ENCODE data around the gene TMSB4X.
"Not testable (repeated sequence)": the region's sequence is repeated elsewhere in the genome, so short reads cannot be mapped to it uniquely, and the experiment has no call there.

The TMSB4X gene
- 631 to 2,161 reads per million in 2 experiments for total RNA-seq

DNA sequence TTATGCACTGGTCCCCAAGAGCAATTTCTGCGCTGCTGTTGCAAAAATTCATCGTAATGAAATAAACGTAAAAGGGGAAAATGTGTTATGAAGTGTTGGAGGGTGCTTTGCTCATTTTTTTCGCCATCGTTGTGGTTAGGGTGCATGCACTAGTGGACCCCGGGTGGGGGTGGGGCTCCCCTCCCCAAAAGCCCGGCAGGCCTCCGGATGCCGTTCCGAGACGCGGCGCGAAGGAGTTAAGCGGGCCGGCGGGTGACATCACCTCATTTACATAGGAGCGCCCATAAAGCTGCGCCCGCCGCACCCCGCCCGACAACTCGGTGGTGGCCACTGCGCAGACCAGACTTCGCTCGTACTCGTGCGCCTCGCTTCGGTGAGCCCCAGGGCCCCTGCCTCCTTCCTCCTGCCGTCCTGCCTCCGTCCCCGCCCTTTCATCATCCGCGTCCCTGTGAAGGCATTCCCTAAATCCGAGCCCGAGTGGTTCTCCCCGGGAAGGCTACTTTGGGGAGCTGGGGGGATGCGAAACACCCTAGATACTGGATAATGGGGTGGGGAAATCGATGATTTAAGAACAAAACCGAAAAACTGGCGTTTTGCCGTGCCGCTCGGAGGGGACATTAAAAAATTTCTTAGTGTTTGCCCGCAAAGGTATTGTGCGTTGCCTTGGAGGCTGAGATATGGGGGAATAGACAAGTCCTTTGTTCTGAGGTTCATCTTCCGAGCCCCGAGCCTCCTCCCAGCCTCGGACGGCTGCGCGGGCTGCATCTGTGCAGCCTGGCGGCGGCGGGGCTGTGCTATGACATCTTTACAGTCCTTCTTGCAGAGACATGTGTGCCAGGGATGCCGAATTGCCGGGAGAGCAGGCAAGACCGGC is at the start of gene TMSB4X:
Gene TMSB4X, plus strand, starts transcription at position 315 of the 874 bp plus-strand sequence.
- peak; percentile 69 for DNase-seq (ENCODE audit: low read depth)

GRCh38 chrX:12929701-12930100 is 45.2 kb upstream of the TMSB4X start:
- DNase-seq (ENCODE audit: low read depth), result no peak

- no peak for DNase-seq (ENCODE audit: low read depth)
Observed at GRCh38 chrX:12930150-12930549, 44.8 kb upstream of the TMSB4X start.

DNA sequence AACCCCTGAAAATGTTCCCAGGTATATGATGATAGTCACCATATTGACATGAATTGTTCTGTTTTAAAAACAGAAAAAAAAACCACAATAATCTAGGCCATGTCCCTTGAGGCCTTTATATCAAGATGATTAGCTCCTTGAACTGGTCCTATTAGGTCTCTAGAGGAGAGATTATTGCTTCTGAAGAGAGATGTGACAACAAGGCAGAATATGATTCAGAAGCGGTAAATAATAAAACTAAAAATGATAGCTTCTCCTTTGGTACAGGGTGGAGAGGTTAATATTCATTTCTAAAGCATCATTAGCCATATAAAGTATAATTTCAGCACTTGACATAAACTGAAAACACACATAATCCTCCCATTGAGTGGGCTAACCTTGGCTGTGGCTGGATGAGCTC is 42.7 kb upstream of the TMSB4X start:
- no peak for DNase-seq (ENCODE audit: low read depth)

DNA sequence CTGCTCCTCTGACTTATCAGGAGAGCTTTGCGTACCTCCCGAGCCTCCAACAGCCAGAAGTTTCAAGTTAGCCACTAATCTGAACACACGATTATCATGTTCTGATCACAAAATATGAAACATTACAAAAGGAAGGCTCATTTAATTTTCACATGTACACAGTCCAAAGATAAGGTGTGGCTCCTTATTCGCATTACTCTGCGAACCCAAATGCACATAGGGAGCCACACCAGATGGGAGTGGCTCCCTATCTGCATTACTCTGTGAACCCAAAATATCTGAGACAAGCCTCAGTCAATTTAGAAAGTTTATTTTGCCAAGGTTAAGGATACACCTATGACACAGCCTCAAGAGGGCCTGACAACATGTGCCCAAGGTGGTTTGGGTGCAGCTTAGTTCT is 40.1 kb upstream of the TMSB4X start:
- no peak for DNase-seq (ENCODE audit: low read depth)

GRCh38 chrX:12936947-12937346 is 38.0 kb upstream of the TMSB4X start:
- DNase-seq (ENCODE audit: low read depth), result no peak

DNA sequence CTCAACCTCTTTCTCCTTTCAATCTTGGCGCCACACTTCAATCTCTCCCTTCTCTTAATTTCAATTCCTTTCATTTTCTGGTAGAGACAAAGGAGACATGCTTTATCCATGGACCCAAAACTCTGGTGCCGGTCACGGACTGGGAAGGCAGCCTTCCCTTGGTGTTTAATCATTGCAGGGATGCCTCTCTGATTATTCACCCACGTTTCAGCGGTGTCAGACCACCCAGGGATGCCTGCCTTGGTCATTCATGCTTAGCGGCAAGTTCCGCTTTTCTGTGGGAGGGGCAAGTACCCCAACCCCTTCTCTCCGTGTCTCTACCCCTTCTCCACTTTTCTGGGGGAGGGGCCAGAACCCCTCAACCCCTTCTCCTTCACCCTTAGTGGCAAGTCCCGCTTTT is 34.4 kb upstream of the TMSB4X start:
- DNase-seq (ENCODE audit: low read depth), result not testable (repeated sequence)

- DNase-seq (ENCODE audit: low read depth), result not testable (repeated sequence)
Observed at GRCh38 chrX:12943592-12943991, 31.3 kb upstream of the TMSB4X start.

GRCh38 chrX:12944452-12944851 is 30.5 kb upstream of the TMSB4X start:
- DNase-seq (ENCODE audit: low read depth), result not testable (repeated sequence)

DNA sequence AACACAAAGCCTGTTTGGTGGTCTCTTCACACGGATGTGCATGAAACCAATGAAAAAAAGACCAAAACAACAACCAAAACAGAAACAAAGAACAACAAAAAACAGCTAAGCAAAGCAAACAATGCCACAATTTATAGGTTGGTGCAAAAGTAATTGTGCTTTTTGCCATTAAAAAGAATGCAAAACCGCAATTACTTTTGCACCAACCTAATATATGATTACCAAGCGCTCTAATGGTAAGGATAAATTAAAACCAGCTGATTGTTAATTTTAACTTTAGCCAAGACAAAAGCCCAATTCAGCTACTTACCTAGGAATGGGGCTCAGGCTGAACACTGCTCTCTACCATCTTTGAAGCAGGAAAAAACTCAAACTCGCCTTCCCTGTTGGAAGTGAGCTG is 29.4 kb upstream of the TMSB4X start:
- DNase-seq (ENCODE audit: low read depth), result no peak

- no peak for DNase-seq (ENCODE audit: low read depth)
Observed at GRCh38 chrX:12946406-12946805, 28.5 kb upstream of the TMSB4X start.

- peak; percentile 70 for DNase-seq (ENCODE audit: low read depth)
Observed at GRCh38 chrX:12946838-12947544, 27.9 kb upstream of the TMSB4X start.

DNA sequence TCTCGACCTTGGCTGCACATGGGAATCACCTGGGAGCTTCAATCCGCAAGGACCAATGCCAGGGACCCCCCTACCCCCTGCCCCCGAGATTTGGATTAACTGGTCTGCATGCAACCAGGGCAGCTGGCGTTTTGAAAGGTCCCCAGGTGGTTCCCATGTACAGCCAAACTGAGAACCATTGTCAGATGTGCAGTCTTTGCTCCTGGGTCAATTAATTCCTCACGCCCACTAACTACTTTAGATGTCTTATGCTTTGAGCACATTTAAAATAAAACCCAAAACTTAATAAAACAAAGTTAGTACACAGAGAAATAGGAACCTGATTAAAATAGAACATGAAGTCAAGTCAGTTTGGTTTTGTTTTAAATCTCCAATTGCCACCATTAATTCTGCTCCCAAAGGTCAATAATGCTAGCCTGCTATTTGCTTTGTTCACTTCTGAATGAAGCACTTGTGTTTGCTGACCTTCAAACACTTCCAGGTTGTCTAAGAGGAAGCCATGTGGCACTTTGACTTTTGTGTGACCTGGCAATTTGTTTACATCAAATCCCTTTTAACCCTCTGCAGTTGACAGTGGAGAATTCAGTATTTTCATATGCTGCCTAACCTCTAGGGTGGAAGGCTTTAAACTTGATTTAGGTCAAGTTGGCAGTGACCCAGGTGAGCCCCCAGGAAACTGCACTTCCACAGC is 27.2 kb upstream of the TMSB4X start:
- DNase-seq (ENCODE audit: low read depth), result no peak

DNA sequence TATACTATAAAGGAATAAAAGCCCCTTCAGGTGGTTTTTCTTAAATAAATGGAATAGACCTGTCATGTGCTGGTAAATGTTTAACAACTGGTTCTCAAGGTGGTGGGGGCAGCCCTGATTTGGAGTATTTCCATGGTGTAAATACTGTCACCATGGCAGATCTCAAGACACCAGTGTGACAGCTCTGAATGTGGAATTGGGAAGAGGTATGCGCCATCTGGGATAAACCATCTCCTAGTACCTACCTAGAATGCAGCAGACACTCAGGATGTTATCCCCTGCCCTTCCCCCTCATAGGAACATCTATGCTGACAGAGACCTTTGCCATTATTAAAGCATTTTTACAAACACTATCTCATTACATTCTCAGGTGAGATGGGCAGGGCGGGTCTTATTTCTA is 26.4 kb upstream of the TMSB4X start:
- no peak for DNase-seq (ENCODE audit: low read depth)

DNA sequence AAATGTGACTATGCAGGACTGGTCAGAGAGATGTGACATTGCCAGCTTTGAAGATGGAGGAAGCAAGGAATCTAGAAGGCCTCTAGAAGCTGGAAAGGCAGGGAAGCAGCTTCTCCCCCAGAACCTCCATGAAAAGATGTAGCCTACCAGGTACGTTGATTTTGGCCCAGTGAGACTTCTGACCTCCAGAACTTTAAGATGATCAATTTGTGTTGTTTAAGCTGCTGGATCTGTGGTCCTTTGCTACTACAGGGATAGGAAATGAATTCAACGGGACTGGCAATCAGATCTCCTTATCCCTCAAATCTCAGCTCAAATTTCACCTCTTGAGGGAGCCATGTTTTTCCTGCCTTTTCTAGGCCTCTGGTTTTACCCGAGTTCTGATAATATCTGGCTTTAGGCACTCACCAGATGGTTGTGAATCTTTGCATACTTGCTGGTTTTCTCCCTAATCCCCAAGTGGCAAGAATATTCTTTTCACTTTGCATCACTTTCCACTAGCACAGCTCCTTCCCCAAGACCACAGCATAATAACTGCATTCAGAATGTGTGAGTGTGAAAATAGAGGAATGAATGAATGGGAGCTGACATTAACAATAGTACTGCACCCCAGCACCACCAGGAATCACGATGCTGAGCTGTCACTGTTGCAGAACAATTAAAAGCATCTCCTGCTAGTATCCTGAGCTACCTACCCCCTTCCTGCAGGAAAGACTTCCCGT is 25.5 kb upstream of the TMSB4X start:
- no peak for DNase-seq (ENCODE audit: low read depth)

DNA sequence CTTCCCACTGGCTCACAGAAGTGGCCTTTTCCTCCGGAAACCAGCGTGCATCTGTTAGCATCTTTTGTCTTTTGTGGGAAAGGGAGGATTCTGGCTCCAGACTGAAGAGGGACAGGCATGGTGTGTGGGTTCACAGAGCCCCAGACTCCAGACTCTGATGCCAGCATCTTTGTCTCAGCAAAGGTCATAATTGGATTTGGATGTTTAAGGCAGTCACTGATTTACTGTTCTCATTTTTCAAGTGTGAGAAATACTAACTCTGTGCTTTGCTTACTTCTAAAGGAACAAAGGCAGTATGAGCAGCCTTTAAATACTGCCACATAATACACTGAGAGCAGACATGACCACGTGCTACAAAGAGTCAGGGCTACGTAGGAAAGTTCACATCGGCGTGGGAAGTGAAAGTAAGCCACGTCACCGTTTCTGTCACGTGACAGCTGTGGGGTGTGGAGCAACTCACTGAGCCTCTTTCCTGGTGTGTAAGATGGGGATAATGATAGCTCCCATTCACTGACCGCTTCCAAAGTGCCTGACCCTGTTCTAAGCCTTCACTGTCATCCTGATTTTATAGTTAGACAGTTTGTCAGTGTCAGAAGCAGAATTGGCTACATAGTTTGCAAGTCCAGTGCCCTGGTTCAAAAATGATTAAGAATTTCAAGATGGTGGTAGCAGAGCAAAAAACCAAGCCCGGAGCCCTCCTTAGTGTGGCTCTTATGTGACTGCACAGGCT is 24.8 kb upstream of the TMSB4X start:
- DNase-seq (ENCODE audit: low read depth), result peak; percentile 87

DNA sequence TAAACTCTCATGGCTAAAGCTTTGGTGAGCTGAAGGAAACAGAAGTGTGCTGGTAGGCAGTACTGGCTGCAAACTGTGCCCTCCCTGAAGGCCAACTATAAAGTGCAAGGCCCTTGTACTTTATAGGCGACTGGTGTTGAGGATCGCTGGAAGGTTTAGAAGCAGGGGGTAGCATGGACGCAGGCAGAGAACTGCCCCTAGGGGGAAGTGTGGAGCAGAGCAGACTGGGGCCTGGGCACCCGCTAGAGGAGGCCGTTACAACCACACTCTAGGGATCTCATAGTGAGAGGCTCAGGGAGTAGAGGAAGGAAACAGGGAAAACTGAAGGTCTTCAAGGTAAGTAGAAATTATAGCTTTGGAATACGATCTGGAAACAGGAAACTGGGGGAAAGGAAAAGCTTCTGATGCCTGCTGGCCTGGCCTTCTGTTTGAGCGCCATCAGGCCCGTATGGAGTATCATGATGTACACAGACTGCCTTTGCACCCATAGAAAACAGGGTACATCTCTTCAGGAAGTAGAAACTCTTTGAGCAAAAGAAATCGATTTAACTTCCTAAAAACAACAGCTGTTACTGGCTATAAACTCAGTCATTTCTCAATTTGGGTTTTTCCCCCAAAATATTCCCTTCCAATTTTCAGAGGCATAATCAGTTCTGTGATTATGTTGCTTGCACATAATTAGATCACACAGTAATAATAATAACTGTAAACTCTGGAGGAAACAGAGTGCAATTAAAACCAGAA is 23.9 kb upstream of the TMSB4X start:
- peak; percentile 58 for DNase-seq (ENCODE audit: low read depth)

DNA sequence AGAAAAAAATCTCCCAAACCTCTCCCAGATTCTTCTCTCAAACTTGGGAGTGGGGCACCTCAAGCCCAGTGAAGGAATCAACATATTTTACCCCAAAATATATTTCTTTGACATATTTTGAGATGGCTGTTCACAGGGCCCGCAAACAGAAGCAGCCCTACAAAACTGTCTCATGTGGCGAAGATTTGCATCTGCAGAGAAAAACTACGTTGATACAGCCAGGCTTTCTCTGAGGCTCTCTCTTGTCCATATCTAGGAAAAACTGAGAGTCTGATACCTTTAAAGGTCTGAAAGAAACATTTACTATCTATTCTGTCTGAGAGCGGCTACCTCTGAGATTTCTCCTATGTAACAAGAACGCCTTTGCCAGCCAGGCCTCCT is 23.3 kb upstream of the TMSB4X start:
- no peak for DNase-seq (ENCODE audit: low read depth)

- DNase-seq (ENCODE audit: low read depth), result no peak
Observed at GRCh38 chrX:12953420-12953819, 21.5 kb upstream of the TMSB4X start.

GRCh38 chrX:12954376-12954775 is 20.5 kb upstream of the TMSB4X start:
- no peak for DNase-seq (ENCODE audit: low read depth)

DNA sequence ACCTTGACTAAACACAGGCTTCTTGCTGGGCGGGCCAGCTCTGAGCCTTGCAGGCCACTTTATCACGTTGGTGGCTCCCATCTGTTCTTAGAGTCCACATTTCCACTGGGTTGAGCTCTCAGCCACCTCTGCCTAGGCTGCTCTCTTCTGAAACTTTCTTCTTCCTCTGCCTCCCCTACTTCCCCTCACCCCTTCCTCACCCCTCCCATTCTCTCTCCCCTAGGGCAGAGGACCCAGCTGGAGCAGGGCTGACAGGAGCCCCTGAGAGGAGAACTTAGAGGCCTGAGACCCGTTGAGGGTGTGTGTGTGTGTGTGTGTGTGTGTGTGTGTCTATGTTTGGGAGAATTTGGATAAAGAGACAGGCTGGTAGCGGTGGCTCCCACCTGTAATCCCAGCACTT is 19.9 kb upstream of the TMSB4X start:
- no peak for DNase-seq (ENCODE audit: low read depth)
